NT2/D1 (cell line): Measurements from ENCODE around the gene FANCG.

ENCODE experiments used
- SUZ12 ChIP-seq: IDR thresholded peaks from 2 replicates; pipeline ENCODE4 v1.6.1; 2011; ENCODE audit not compliant: insufficient read length, insufficient read depth; ENCODE audit errors: extremely low read depth
- YY1 ChIP-seq: IDR thresholded peaks from 2 replicates; pipeline ENCODE4 v1.6.1; 2011; ENCODE audit not compliant: insufficient read length, insufficient read depth
- ZNF274 ChIP-seq: IDR thresholded peaks from 2 replicates; pipeline ENCODE4 v1.6.1; 2011; ENCODE audit warnings: mild to moderate bottlenecking, low read depth, low read length

DNA sequence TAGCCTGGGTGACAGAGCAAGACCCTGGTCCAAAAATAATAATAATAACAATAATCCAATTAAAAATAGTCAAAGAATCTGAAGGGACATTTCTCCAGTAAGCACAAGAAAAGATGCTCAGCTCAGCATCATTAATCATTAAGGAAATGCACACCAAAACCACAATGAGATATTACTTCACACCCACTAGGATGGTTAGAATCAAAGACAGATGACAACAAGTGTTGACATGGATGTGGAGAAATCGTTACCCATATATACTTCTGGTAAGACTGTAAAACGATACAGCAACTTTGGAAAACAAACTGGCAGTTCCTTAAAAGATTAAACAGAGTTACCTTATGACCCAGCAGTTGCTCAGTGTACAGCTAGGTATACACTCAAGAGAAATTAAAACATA, 5.3 kb upstream of the FANCG start:
- no peak for TF ChIP-seq YY1
- TF ChIP-seq ZNF274, result no peak
- TF ChIP-seq SUZ12, result no peak
